GM12865 (cell line): ENCODE results near the gene SULT1E1.

ENCODE experiments used
- DNase-seq: peaks from one replicate; pipeline ENCODE4 v3.0.0; 2010; ENCODE audit warnings: low read depth
- H3K4me3 ChIP-seq: 2 replicates; pipeline ENCODE4 v1.5.1; 2011; ENCODE audit warnings: mild to moderate bottlenecking, low read depth, low read length, control low read depth
- CTCF ChIP-seq: IDR thresholded peaks from 2 replicates; pipeline ENCODE4 v1.5.1; 2011; ENCODE audit warnings: low read length, control low read depth, low read depth, inconsistent platforms; ENCODE audit not compliant: insufficient read depth; ENCODE audit errors: missing control alignments

SULT1E1 gene

GRCh38 chr4:69861756-69862155 is 1.8 kb upstream of the SULT1E1 start:
- TF ChIP-seq CTCF, result no peak
- DNase-seq, result no peak
- no peak overlapping the region for H3K4me3 ChIP-seq

GRCh38 chr4:69860521-69861298 is 765 bp upstream of the SULT1E1 start:
- no peak overlapping the region for H3K4me3 ChIP-seq
- DNase-seq, result no peak
- TF ChIP-seq CTCF, result no peak

GRCh38 chr4:69859140-69859685 is 732 bp downstream of the SULT1E1 start:
- H3K4me3 ChIP-seq, result no peak overlapping the region

GRCh38 chr4:69858690-69859089 is 1.3 kb downstream of the SULT1E1 start:
- H3K4me3 ChIP-seq, result no peak overlapping the region

More at GRCh38 chr4:69859140-69859685, 732 bp downstream of the SULT1E1 start:
- no peak for DNase-seq
- no peak for TF ChIP-seq CTCF

GRCh38 chr4:69855822-69856221 is 4.1 kb downstream of the SULT1E1 start:
- no peak for TF ChIP-seq CTCF
- H3K4me3 ChIP-seq, result no peak overlapping the region
- DNase-seq, result no peak

More at GRCh38 chr4:69858690-69859089, 1.3 kb downstream of the SULT1E1 start:
- DNase-seq, result no peak
- TF ChIP-seq CTCF, result no peak

- peak; percentile 49 for DNase-seq
- no peak for TF ChIP-seq CTCF
- H3K4me3 ChIP-seq, result no peak overlapping the region
Measured at GRCh38 chr4:69849969-69850368, 10.0 kb downstream of the SULT1E1 start.
